ENCODE results near the gene IMMT.
A peak's percentile ranks its signal among the peaks of the same experiment; 100 is the strongest.
"Not testable (repeated sequence)": the region's sequence is repeated elsewhere in the genome, so short reads cannot be mapped to it uniquely, and the experiment has no call there.

IMMT gene

GRCh38 chr2:86195055-86195807, at the start of gene IMMT:
Gene IMMT, minus strand, starts transcription at chr2:86195462. Its CDS starts 80 bp downstream, at chr2:86195382.
- peak; percentile 98 for DNase-seq (ENCODE audit: low read depth)
- H3K4me3 ChIP-seq (ENCODE audit: low read length), result peak within 1 kb of the TSS; percentile 88
- no peak for TF ChIP-seq CTCF (IDR thresholded peaks at IDR 0.05; ENCODE audit: insufficient read depth, low read depth, low read length, missing control alignments)

- not testable (repeated sequence) for DNase-seq (ENCODE audit: low read depth); H3K4me3 ChIP-seq (ENCODE audit: low read length)
Measured at GRCh38 chr2:86244781-86245180, 49.5 kb upstream of the IMMT start.

- H3K4me3 ChIP-seq (ENCODE audit: low read length), result no peak overlapping the region
- no peak for DNase-seq (ENCODE audit: low read depth)
- TF ChIP-seq CTCF (IDR thresholded peaks at IDR 0.05; ENCODE audit: insufficient read depth, low read depth, low read length, missing control alignments), result no peak
Measured at GRCh38 chr2:86243950-86244733, 48.9 kb upstream of the IMMT start.

GRCh38 chr2:86243272-86243671, 48.0 kb upstream of the IMMT start:
- no peak for TF ChIP-seq CTCF (IDR thresholded peaks at IDR 0.05; ENCODE audit: insufficient read depth, low read depth, low read length, missing control alignments)

GRCh38 chr2:86241611-86242010, 46.3 kb upstream of the IMMT start:
- no peak overlapping the region for H3K4me3 ChIP-seq (ENCODE audit: low read length)
- DNase-seq (ENCODE audit: low read depth), result no peak
- TF ChIP-seq CTCF (IDR thresholded peaks at IDR 0.05; ENCODE audit: insufficient read depth, low read depth, low read length, missing control alignments), result no peak

More at GRCh38 chr2:86243272-86243671, 48.0 kb upstream of the IMMT start:
- DNase-seq (ENCODE audit: low read depth), result no peak
- no peak overlapping the region for H3K4me3 ChIP-seq (ENCODE audit: low read length)

- no peak for DNase-seq (ENCODE audit: low read depth)
- no peak overlapping the region for H3K4me3 ChIP-seq (ENCODE audit: low read length)
- no peak for TF ChIP-seq CTCF (IDR thresholded peaks at IDR 0.05; ENCODE audit: insufficient read depth, low read depth, low read length, missing control alignments)
Measured at GRCh38 chr2:86240251-86240650, 45.0 kb upstream of the IMMT start.

- no peak for TF ChIP-seq CTCF (IDR thresholded peaks at IDR 0.05; ENCODE audit: insufficient read depth, low read depth, low read length, missing control alignments)
- no peak for DNase-seq (ENCODE audit: low read depth)
- no peak overlapping the region for H3K4me3 ChIP-seq (ENCODE audit: low read length)
Measured at GRCh38 chr2:86239745-86240144, 44.5 kb upstream of the IMMT start.

Measured in epithelial cell of esophagus (primary cell).